Psoas muscle (tissue), 8 donors: ENCODE data around the gene TMED1. TPM values are rescaled to one million over a fixed set of nuclear protein-coding genes. Genes with fewer than 3 reads are reported as not detected.
"Not testable (repeated sequence)": the region's sequence is repeated elsewhere in the genome, so short reads cannot be mapped to it uniquely, and the experiment has no call there.

Experiments
- ATAC-seq, 4 donors: fragments of 200-7000 bp; cut with Tn5 transposase; one replicate each; pipeline ENCODE4 v1.9.1; 2020; ENCODE audit warnings: moderate library complexity in 3 of 4, mild to moderate bottlenecking in 2 of 4
- DNase-seq, 2 donors: peaks; one replicate each; pipeline ENCODE4 v3.0.0-alpha.2; 2020
- H3K27ac ChIP-seq: fragments of 200-600 bp; one replicate; pipeline ENCODE4 v1.8.0; 2022
- H3K27me3 ChIP-seq, 3 donors: fragments of 200-600 bp in 1 of 3; one replicate each; pipeline versions ENCODE4 v1.6.1 to v1.8.0; 2013 to 2022; ENCODE audit warnings: low read length in 2 of 3, mild to moderate bottlenecking in 2 of 3, moderate library complexity in 1 of 3; ENCODE audit not compliant: insufficient read depth in 3 of 3
- H3K36me3 ChIP-seq, 2 donors: fragments of 200-600 bp in 1 of 2; one replicate each; pipeline versions ENCODE4 v1.6.1 to v1.8.0; 2013 to 2022; ENCODE audit warnings: low read depth in 1 of 2, mild to moderate bottlenecking in 1 of 2, moderate library complexity in 1 of 2; ENCODE audit not compliant: insufficient read depth in 1 of 2
- H3K4me1 ChIP-seq: fragments of 200-600 bp; one replicate; pipeline ENCODE4 v1.8.0; 2022
- H3K4me3 ChIP-seq: fragments of 200-600 bp; one replicate; pipeline ENCODE4 v1.8.0; 2022; ENCODE audit warnings: mild to moderate bottlenecking
- H3K9me3 ChIP-seq: fragments of 200-600 bp; one replicate; pipeline ENCODE4 v1.8.0; 2022
- WGBS, 3 donors: extraction: QIAGEN DNeasy Blood & Tissue Kit; methylation state at CpG; one replicate each; pipeline versions ENCODE4 v1.1.6 to v1.1.7; 2013; 5-methylcytosine and 5-hydroxymethylcytosine counted together
- intact Hi-C, 2 donors: fragments of 100-400 bp; cut with DNase I; formaldehyde crosslinking; loops; one replicate each; pipeline versions ENCODE4 v1.11.0 to v1.14.2; 2022
- polyA plus RNA-seq, 3 donors: library from polyadenylated mRNA; stranded (reverse); fragments of 200-250 nt; gene quantifications; one replicate each; pipeline ENCODE4 v1.2.3, GENCODE V29; 2013
- total RNA-seq, 4 donors: library from RNA; stranded (reverse); fragmentation: NEBNext Ultra II Directional in 2 of 4; extraction: Animal tissue kit (Norgen Biotek cat#: 25700) in 2 of 4; gene quantifications; one replicate each; pipeline versions ENCODE4 v1.2.1 to v1.2.4, GENCODE V29; 2021 to 2023
- TF ChIP-seq, protein P1 (sequence below): fragments of 200-600 bp; IDR thresholded peaks from one replicate; pipeline ENCODE4 v1.8.0; 2022; ENCODE audit warnings: antibody characterized with exemption
- donor health status: healthy with polysubstance abuse.
- donor health status: DM: no; HTN: no; CAD: no; lungs with moderate emphysema.
- donor health status: Bipolar disorder and iron deficiency.
- donor health status: healthy.
- donor health status: DM: yes; HTN: yes; CAD: no.
- donor health status: DM: no; HTN: no; CAD: no.
- donor health status: DM: no; HTN: no; CAD: no.
- donor health status: DM: yes; HTN: yes; CAD: no.

Gene TMED1
- total and polyA plus RNA-seq, 7 donors = 30.1 to 79.3 (median 37.5) TPM

DNA sequence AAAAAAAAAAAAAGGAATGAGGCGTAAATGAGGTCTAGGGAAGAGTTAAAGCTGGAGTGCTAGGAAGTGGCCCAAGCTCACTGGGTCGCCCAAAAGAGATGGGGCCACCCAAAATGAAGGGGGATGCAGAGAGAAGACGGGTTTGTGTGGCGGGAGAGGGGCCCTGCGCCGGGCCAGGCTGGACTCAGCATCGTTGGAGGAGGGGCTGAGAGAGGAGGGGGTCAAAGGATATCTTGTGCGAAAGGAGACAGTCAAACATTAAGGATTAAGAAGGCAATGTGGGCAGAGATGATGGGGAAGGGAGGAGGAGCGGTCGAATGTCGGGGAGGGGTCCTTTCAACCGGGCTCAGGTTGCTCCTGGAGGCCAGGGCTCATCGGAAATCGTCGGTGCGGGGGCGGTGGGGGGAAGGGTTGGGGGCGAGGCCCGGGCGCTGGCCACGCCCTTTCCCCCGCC lies 34.5 kb upstream of the TMED1 start:
- Histone ChIP-seq H3K9me3 (no peaks in the 10 kb centered on the region), H3K4me3 (peak overlapping the region; percentile 61), H3K27me3 (no peaks in the 10 kb centered on the region), H3K4me1 (peaks cover 17% of the 10 kb centered on the region), H3K27ac (peak overlapping the region; percentile 72), H3K36me3 (no peaks in the 10 kb centered on the region)
- no peak for ATAC-seq
- WGBS, 3 donors = 2 to 5% (median 4%) methylated on average over 15 to 22 of the region's 22 CpGs
- TF ChIP-seq, protein P1, sequence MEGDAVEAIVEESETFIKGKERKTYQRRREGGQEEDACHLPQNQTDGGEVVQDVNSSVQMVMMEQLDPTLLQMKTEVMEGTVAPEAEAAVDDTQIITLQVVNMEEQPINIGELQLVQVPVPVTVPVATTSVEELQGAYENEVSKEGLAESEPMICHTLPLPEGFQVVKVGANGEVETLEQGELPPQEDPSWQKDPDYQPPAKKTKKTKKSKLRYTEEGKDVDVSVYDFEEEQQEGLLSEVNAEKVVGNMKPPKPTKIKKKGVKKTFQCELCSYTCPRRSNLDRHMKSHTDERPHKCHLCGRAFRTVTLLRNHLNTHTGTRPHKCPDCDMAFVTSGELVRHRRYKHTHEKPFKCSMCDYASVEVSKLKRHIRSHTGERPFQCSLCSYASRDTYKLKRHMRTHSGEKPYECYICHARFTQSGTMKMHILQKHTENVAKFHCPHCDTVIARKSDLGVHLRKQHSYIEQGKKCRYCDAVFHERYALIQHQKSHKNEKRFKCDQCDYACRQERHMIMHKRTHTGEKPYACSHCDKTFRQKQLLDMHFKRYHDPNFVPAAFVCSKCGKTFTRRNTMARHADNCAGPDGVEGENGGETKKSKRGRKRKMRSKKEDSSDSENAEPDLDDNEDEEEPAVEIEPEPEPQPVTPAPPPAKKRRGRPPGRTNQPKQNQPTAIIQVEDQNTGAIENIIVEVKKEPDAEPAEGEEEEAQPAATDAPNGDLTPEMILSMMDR = no peak
- no peak for DNase-seq
- intact Hi-C loops = no loop called here

DNA sequence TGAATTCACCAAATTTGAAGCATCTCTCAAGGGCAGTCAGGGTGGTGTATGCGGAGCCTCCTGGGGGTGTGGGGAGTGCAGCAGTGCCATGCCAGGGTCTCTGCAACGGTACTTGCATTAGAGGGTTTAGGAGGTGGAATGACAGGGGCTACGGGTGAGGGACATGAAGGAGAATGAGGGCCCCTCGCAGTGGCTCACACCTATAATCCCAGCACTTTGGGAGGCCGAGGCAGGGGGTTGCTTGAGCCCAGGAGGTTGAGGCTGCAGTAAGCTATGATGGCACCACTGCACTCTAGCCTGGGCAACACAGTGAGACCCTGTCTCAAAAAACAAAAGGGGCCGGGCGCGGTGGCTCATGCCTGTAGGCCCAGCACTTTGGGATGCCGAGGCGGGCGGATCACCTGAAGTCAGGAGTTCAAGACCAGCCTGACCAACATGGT lies 33.9 kb upstream of the TMED1 start:
- ATAC-seq, H3K27me3 ChIP-seq, H3K9me3 ChIP-seq, H3K36me3 ChIP-seq: not testable (repeated sequence)
- Histone ChIP-seq H3K27ac (peak overlapping the region; percentile 72), H3K4me3 (peak overlapping the region; percentile 61), H3K4me1 (peaks cover 11% of the 10 kb centered on the region)
- peak; percentile 35 to 70 for DNase-seq
- intact Hi-C loops = loop anchor here in 1 of 2 donors (5.0 kb wide), 1 partner anchor 103 kb away; no protein-coding TSS in a partner anchor
- WGBS, 3 donors = 91 to 96% (median 93%) methylated on average over 11 of the region's 11 CpGs

DNA sequence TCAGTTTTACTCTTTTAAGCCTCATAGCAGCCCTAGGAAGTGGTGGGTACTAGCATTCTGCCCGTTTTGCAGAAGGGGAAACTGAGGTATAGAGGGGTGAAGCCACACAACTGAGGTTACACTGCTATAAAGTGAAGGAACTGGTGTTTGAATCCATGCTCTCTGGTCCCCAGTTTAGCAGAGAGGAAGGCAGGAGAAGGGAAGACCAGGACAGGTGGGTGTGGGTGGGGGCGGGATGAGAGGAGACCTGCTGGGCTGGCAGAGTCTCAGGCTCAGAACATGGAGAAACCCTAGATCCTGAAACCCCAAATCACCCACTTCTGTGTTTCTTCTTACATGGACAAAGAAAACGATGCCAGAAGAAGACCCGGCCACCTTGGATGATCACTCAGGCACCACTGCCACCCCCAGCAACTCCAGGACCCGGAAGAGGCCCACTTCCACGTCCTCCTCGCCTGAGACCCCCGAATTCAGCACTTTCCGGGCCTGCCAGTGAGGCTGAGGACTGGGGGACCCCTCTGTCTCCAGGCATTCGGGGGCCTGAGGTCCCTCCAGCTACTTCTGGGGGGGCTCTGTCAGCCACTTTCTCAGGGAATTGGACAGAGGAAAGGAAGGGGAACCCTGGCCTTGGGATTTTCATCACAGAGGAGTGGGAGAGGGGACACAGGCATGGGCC lies 33.0 kb upstream of the TMED1 start:
- TF ChIP-seq, protein P1 = no peak
- no peak overlapping the region for H3K27ac ChIP-seq
- intact Hi-C loops = loop anchor here in 1 of 2 donors (5.0 kb wide), 1 partner anchor 102 kb away; no protein-coding TSS in a partner anchor
- H3K4me3 ChIP-seq = no peak overlapping the region
- H3K27me3 ChIP-seq = no peaks in the 10 kb centered on the region
- H3K4me1 ChIP-seq = peaks cover 11% of the 10 kb centered on the region
- 87 to 89% (median 89%) methylated on average over 9 to 10 of the region's 10 CpGs for WGBS, 3 donors
- H3K9me3 ChIP-seq = no peaks in the 10 kb centered on the region
- ATAC-seq (no peak), DNase-seq (no peak)
- no peaks in the 10 kb centered on the region for H3K36me3 ChIP-seq

DNA sequence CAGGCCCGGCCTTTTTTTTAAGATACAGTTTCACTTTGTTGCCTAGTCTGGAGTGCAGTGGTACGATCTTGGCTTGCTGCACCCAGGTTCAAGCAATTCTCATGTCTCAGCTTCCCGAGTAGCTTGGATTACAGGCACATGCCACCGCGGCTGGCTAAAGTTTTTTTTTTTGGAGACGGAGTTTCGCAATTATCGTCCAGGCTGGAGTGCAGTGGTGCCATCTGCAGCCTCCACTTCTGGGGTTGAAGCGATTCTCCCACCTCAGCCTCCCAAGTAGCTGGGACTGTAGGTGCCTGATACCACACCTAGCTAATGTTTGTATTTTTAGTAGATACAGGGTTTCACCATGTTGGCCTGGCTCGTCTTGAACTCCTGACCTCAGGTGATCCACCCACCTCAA lies 30.5 kb upstream of the TMED1 start:
- no peaks in the 10 kb centered on the region for H3K27me3 ChIP-seq
- no peak overlapping the region for H3K4me3 ChIP-seq
- WGBS, 3 donors = 43 to 66% (median 46%) methylated on average over 10 of the region's 10 CpGs
- TF ChIP-seq, protein P1 = no peak
- no peak overlapping the region for H3K27ac ChIP-seq
- no peaks in the 10 kb centered on the region for H3K4me1 ChIP-seq
- no peaks in the 10 kb centered on the region for H3K36me3 ChIP-seq
- DNase-seq (no peak), ATAC-seq (no peak)
- intact Hi-C loops = loop anchor here in 1 of 2 donors (5.0 kb wide), 1 partner anchor 99 kb away; no protein-coding TSS in a partner anchor
- no peaks in the 10 kb centered on the region for H3K9me3 ChIP-seq

DNA sequence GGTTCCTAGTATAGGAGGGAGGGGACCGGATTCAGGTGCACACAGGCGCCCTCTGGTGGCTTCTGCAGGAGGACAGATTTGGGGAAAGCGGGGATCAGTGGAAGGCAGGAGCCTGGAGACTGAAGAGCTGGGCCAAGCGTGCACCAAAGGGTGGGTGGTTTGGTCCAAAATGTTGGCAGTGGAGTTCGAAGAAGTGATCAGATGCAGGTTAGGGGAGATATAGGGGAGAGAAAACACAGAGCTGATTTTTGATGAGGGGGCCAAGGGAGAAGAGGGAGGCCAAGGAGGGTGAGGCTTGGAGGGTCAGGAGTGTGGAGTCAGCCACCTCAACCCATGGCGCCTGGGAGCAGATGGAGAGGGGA lies 28.5 kb upstream of the TMED1 start:
- Histone ChIP-seq H3K27me3 (no peaks in the 10 kb centered on the region), H3K4me1 (no peaks in the 10 kb centered on the region), H3K36me3 (no peaks in the 10 kb centered on the region), H3K27ac (no peak overlapping the region), H3K9me3 (no peaks in the 10 kb centered on the region), H3K4me3 (peak overlapping the region; percentile 16)
- WGBS, 3 donors = 13 to 18% (median 14%) methylated on average over 6 of the region's 6 CpGs
- peak; percentile 86 to 92 for DNase-seq
- peak; percentile 76 to 88 (median 80) for ATAC-seq
- TF ChIP-seq, protein P1 = peak; percentile 84
- intact Hi-C loops = loop anchor here (2.0 to 5.0 kb wide), 3 partner anchors 92 to 148 kb away; no protein-coding TSS in a partner anchor
